H1 (cell line): ENCODE data around the gene RASGRP3. TPM values are rescaled to one million over a fixed set of nuclear protein-coding genes. Genes with fewer than 3 reads are reported as not detected.

Experiments used
- CTCF ChIA-PET: fragments of 300-600 bp; sonication (Branson Sonifier 250); formaldehyde crosslinking; loops from one replicate; lab custom pipeline; 2021; ENCODE audit not compliant: partially characterized antibody; lab: Charles Lee
- POLR2A ChIA-PET: fragments of 300-600 bp; sonication (Branson Sonifier 250); formaldehyde crosslinking; loops from one replicate; lab custom pipeline; 2021; ENCODE audit warnings: inconsistent platforms; ENCODE audit not compliant: partially characterized antibody; lab: Charles Lee
- DNase-seq, 2 experiments: peaks; one replicate each; pipeline versions ENCODE4 v3.0.0 to v3.0.0-alpha.2; 2010 to 2022; ENCODE audit warnings: low spot score in 2 of 2, low read depth in 1 of 2, mixed read lengths in 1 of 2
- FAIRE-seq: peaks from 2 replicates; lab custom pipeline; 2011; peaks lifted over from hg19 to GRCh38; lab: Jason Lieb, UNC
- H2AFZ ChIP-seq: 2 replicates; pipeline ENCODE4 v1.8.1; 2012; ENCODE audit warnings: low read length, inconsistent platforms
- H2AK5ac ChIP-seq: 2 replicates; pipeline ENCODE4 v1.6.1; 2013; ENCODE audit warnings: low read depth, low read length
- H2BK120ac ChIP-seq: replicated peaks from 2 replicates; pipeline ENCODE3; 2013; ENCODE audit warnings: low read depth, low read length, inconsistent platforms
- H2BK12ac ChIP-seq: 2 replicates; pipeline ENCODE4 v1.6.1; 2013; ENCODE audit warnings: low read depth, low read length
- H2BK15ac ChIP-seq: 2 replicates; pipeline ENCODE4 v1.6.1; 2013; ENCODE audit warnings: low read length
- H2BK20ac ChIP-seq: 2 replicates; pipeline ENCODE4 v1.6.1; 2013; ENCODE audit warnings: low read length
- H2BK5ac ChIP-seq: 2 replicates; pipeline ENCODE4 v1.6.1; 2013; ENCODE audit warnings: low read depth, low read length
- H3K14ac ChIP-seq: 2 replicates; pipeline ENCODE4 v1.6.1; 2013; ENCODE audit warnings: inconsistent platforms; ENCODE audit not compliant: insufficient read length
- H3K18ac ChIP-seq: 2 replicates; pipeline ENCODE4 v1.6.1; 2013; ENCODE audit warnings: low read length; ENCODE audit errors: extremely low read depth
- H3K23ac ChIP-seq: 2 replicates; pipeline ENCODE4 v1.6.1; 2013; ENCODE audit warnings: inconsistent platforms; ENCODE audit not compliant: insufficient read length
- H3K23me2 ChIP-seq: 2 replicates; pipeline ENCODE4 v1.6.1; 2013; ENCODE audit warnings: low read depth, low read length
- H3K27ac ChIP-seq: 2 replicates; pipeline ENCODE4 v1.6.1; 2011; ENCODE audit warnings: low read depth, low read length, inconsistent platforms
- H3K27me3 ChIP-seq, 4 experiments: replicated peaks in 1 of 4; 1 replicate in 1 of 4; 2 replicates in 3 of 4; pipeline versions ENCODE4 v1.6.1 to v1.8.1; 2011 to 2013; ENCODE audit warnings: low read length in 3 of 4, mild to moderate bottlenecking in 3 of 4, inconsistent platforms in 2 of 4, mixed read lengths in 2 of 4, moderate library complexity in 1 of 4; ENCODE audit not compliant: control insufficient read depth in 3 of 4, insufficient read depth in 3 of 4; ENCODE audit errors: extremely low read depth in 1 of 4
- H3K36me3 ChIP-seq, 4 experiments: 2 replicates each; pipeline versions ENCODE4 v1.6.1 to v1.8.1; 2011 to 2013; ENCODE audit warnings: mild to moderate bottlenecking in 4 of 4, low read length in 3 of 4, moderate library complexity in 2 of 4, control low read depth in 1 of 4, inconsistent platforms in 1 of 4; ENCODE audit not compliant: insufficient read depth in 4 of 4, control insufficient read depth in 2 of 4
- H3K4ac ChIP-seq: replicated peaks from 2 replicates; pipeline ENCODE3; 2013; ENCODE audit warnings: low read length, low read depth, mixed read lengths, inconsistent platforms; ENCODE audit not compliant: insufficient read length
- H3K4me1 ChIP-seq, 4 experiments: replicated peaks in 1 of 4; 1 replicate in 1 of 4; 2 replicates in 3 of 4; pipeline versions ENCODE4 v1.6.1 to v1.8.1; 2011 to 2013; ENCODE audit warnings: low read length in 3 of 4, inconsistent platforms in 2 of 4, mixed read lengths in 1 of 4; ENCODE audit not compliant: insufficient read depth in 4 of 4, control insufficient read depth in 3 of 4
- H3K4me2 ChIP-seq, 2 experiments: 2 replicates each; pipeline versions ENCODE4 v1.6.1 to v1.8.1; 2011 to 2013; ENCODE audit warnings: low read depth in 2 of 2, low read length in 2 of 2, control low read depth in 1 of 2, inconsistent platforms in 1 of 2, mild to moderate bottlenecking in 1 of 2; ENCODE audit not compliant: insufficient read depth in 1 of 2
- H3K4me3 ChIP-seq, 4 experiments: fragments of 200-600, 300-600 bp in 1 of 4; sonication (generic), shearing (Covaris generic), sonication (Bioruptor Twin) in 1 of 4; 2 replicates each; pipeline versions ENCODE4 v1.5.1 to v1.8.1; 2011 to 2016; ENCODE audit warnings: low read length in 4 of 4, low read depth in 3 of 4, control low read depth in 2 of 4, inconsistent platforms in 2 of 4, mild to moderate bottlenecking in 2 of 4, mixed read lengths in 1 of 4, moderate library complexity in 1 of 4; ENCODE audit not compliant: insufficient read depth in 2 of 4; ENCODE audit errors: extremely low read depth in 1 of 4
- H3K56ac ChIP-seq: replicated peaks from 2 replicates; pipeline ENCODE3; 2013; ENCODE audit warnings: low read depth, mild to moderate bottlenecking, mixed read lengths, low read length, inconsistent platforms; ENCODE audit not compliant: insufficient read length
- H3K79me1 ChIP-seq: 2 replicates; pipeline ENCODE4 v1.6.1; 2013; ENCODE audit warnings: low read depth, low read length, control low read depth
- H3K79me2 ChIP-seq, 2 experiments: 2 replicates each; pipeline versions ENCODE4 v1.6.1 to v1.8.1; 2012 to 2013; ENCODE audit warnings: low read length in 2 of 2, mild to moderate bottlenecking in 2 of 2, inconsistent platforms in 1 of 2; ENCODE audit not compliant: insufficient read depth in 2 of 2, control insufficient read depth in 1 of 2
- H3K9ac ChIP-seq, 4 experiments: replicated peaks in 1 of 4; 1 replicate in 1 of 4; 2 replicates in 3 of 4; pipeline versions ENCODE4 v1.6.1 to v1.8.1; 2011 to 2013; ENCODE audit warnings: low read depth in 3 of 4, low read length in 3 of 4, control low read depth in 2 of 4, mild to moderate bottlenecking in 2 of 4, moderate library complexity in 2 of 4, inconsistent platforms in 1 of 4; ENCODE audit errors: extremely low read depth in 1 of 4
- H3K9me3 ChIP-seq, 2 experiments: 2 replicates each; pipeline versions ENCODE4 v1.6.1 to v1.8.1; 2012 to 2013; ENCODE audit warnings: mild to moderate bottlenecking in 2 of 2, moderate library complexity in 2 of 2, control low read depth in 1 of 2, inconsistent platforms in 1 of 2, low read depth in 1 of 2, low read length in 1 of 2, mixed read lengths in 1 of 2; ENCODE audit not compliant: insufficient read depth in 2 of 2
- H4K20me1 ChIP-seq, 2 experiments: replicated peaks in 1 of 2; 2 replicates each; pipeline versions ENCODE3 to v1.8.1; 2011 to 2013; ENCODE audit warnings: inconsistent platforms in 2 of 2, low read length in 2 of 2, mild to moderate bottlenecking in 1 of 2; ENCODE audit not compliant: insufficient read depth in 2 of 2, control insufficient read depth in 1 of 2
- H4K5ac ChIP-seq: 2 replicates; pipeline ENCODE4 v1.6.1; 2013; ENCODE audit warnings: low read length, low read depth, mixed read lengths, inconsistent platforms; ENCODE audit not compliant: insufficient read length
- H4K8ac ChIP-seq: 2 replicates; pipeline ENCODE4 v1.8.0; 2013; ENCODE audit warnings: mild to moderate bottlenecking, moderate library complexity, low read length, inconsistent platforms; ENCODE audit not compliant: insufficient read depth; ENCODE audit errors: extremely low read depth
- H4K91ac ChIP-seq: replicated peaks from 2 replicates; pipeline ENCODE3; 2013; ENCODE audit warnings: low read length, mixed read lengths, inconsistent platforms; ENCODE audit not compliant: insufficient read length
- BRCA1 ChIP-seq: IDR thresholded peaks from 2 replicates; pipeline ENCODE4 v1.6.1; 2012; ENCODE audit warnings: low read depth, low read length, improper control_type of control experiment
- E2F6 ChIP-seq: IDR thresholded peaks from 2 replicates; pipeline ENCODE4 v1.6.1; 2012; ENCODE audit warnings: inconsistent platforms
- EZH2 ChIP-seq: fragments of 200-600 bp; sonication (generic); IDR thresholded peaks from 2 replicates; pipeline ENCODE4 v1.7.1; 2012; ENCODE audit warnings: low read depth, mild to moderate bottlenecking, moderate library complexity, low read length, inconsistent platforms; ENCODE audit not compliant: severe bottlenecking
- MAFK ChIP-seq: IDR thresholded peaks from 2 replicates; pipeline ENCODE4 v1.6.1; 2012; ENCODE audit warnings: low read depth, mild to moderate bottlenecking, improper control_type of control experiment, low read length
- SP2 ChIP-seq: IDR thresholded peaks from 2 replicates; pipeline ENCODE4 v1.6.1; 2012; ENCODE audit warnings: mild to moderate bottlenecking, low read length, inconsistent platforms
- TCF12 ChIP-seq: IDR thresholded peaks from 2 replicates; pipeline ENCODE4 v1.6.1; 2011; ENCODE audit warnings: low read depth, mild to moderate bottlenecking, low read length
- WGBS, 2 experiments: shearing (Covaris generic) in 1 of 2; methylation state at CpG; one replicate each; pipeline versions ENCODE4 v1.1.6 to v1.1.7; 2013 to 2015; ENCODE audit warnings: low lambda C conversion rate in 2 of 2, mixed read lengths in 2 of 2, inconsistent platforms in 1 of 2, low coverage in 1 of 2, missing lambda C conversion rate in 1 of 2; ENCODE audit not compliant: insufficient replicate concordance in 2 of 2, insufficient coverage in 1 of 2, insufficient read length in 1 of 2; ENCODE audit errors: extremely low coverage in 1 of 2, missing lambda C conversion rate in 1 of 2; 5-methylcytosine and 5-hydroxymethylcytosine counted together
- polyA plus RNA-seq, 7 experiments: library from polyadenylated mRNA; depleted of rRNA in 3 of 7; stranded (reverse) in 5 of 7; unstranded in 2 of 7; fragments of >200 nt in 5 of 7; fragments of 200-250 nt in 2 of 7; gene quantifications; 1 replicate in 5 of 7; 2 replicates in 1 of 7; 4 replicates in 1 of 7; pipeline versions ENCODE4 v1.2.1 to v1.2.3, GENCODE V29; 2011 to 2013; ENCODE audit warnings: missing spikeins in 2 of 7, mixed read lengths in 2 of 7
- total RNA-seq: library from RNA; stranded (reverse); fragmentation: NEBNext Ultra II Directional; extraction: Animal tissue kit (Norgen Biotek cat#: 25700); gene quantifications from 2 replicates; pipeline ENCODE4 v1.2.1, GENCODE V29; 2021
- TF ChIP-seq, protein P1 (sequence below): IDR thresholded peaks from 2 replicates; pipeline ENCODE4 v1.6.1; 2011; ENCODE audit warnings: low read depth, mild to moderate bottlenecking, low read length; ENCODE audit not compliant: insufficient read depth

Gene RASGRP3
- total and polyA plus RNA-seq, 2 of the 8 experiments (the other 6 are each of a cell fraction or from before 2014, with no cell fraction given), result 0.06 TPM; not detected in 1

GRCh38 chr2:33502025-33502424 is 25.6 kb downstream of the RASGRP3 start:
- no peak overlapping the region for H2AK5ac ChIP-seq
- CTCF ChIA-PET, result interaction anchor here (0.7 to 0.9 kb wide), 2 partner anchors 9 to 11 kb away, joined by 3 read pairs; no protein-coding TSS in a partner anchor
- no peak for TF ChIP-seq MAFK
- TF ChIP-seq SP2, result no peak
- no peak for TF ChIP-seq BRCA1
- TF ChIP-seq E2F6, result no peak
- TF ChIP-seq EZH2, result no peak
- TF ChIP-seq TCF12, result no peak
- TF ChIP-seq, protein P1, sequence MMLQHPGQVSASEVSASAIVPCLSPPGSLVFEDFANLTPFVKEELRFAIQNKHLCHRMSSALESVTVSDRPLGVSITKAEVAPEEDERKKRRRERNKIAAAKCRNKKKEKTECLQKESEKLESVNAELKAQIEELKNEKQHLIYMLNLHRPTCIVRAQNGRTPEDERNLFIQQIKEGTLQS, result no peak

More at GRCh38 chr2:33502025-33502424, 25.6 kb downstream of the RASGRP3 start:
- Histone ChIP-seq H3K27me3 (no peaks in the 10 kb centered on the region), H2BK120ac (no peak overlapping the region), H3K79me2 (no peaks in the 10 kb centered on the region), H2BK12ac (no peak overlapping the region), H4K8ac (no peak overlapping the region), H3K18ac (no peak overlapping the region), H2AFZ (no peak overlapping the region; the same call in 1 of the 2 replicates), H3K9me3 (no peaks in the 10 kb centered on the region), H3K4me3 (no peak overlapping the region), H3K4ac (no peak overlapping the region), H3K36me3 (no peaks in the 10 kb centered on the region), H3K56ac (no peak overlapping the region), H2BK15ac (no peak overlapping the region), H3K27ac (no peak overlapping the region), H4K91ac (no peak overlapping the region), H3K14ac (no peak overlapping the region), H3K4me1 (no peaks in the 10 kb centered on the region; a peak in 1 of 7 replicates), H3K9ac (no peak overlapping the region), H3K23ac (no peak overlapping the region), H3K23me2 (peaks cover 4% of the 10 kb centered on the region; the same call in 1 of the 2 replicates), H2BK5ac (no peak overlapping the region), H4K20me1 (no peaks in the 10 kb centered on the region), H3K4me2 (no peak overlapping the region), H4K5ac (no peak overlapping the region), H2BK20ac (no peak overlapping the region), H3K79me1 (no peaks in the 10 kb centered on the region)
- POLR2A ChIA-PET, result no interaction called here
- 76% methylated on average over 2 of the region's 2 CpGs; no CpG with 5 or more reads in 1 of the 2 experiments for WGBS, 2 experiments
- DNase-seq, result no peak
- no peak for FAIRE-seq
